Stimulated activated CD8-positive, alpha-beta memory T cell treated with anti-CD3 and anti-CD28 coated beads, Interleukin-15, amount 100 ng/mL, for 24 hours (primary cell): ENCODE results near the gene PYGO2.

ENCODE experiments used
- DNase-seq: peaks from one replicate; pipeline ENCODE4 v3.0.0-alpha.2; 2020; ENCODE audit warnings: low read depth

PYGO2 gene

GRCh38 chr1:154961207-154962155 lies at the start of gene PYGO2:
Gene PYGO2 (minus strand): TSS chr1:154961782. CDS start chr1:154961576, 206 bp downstream.
- DNase-seq: peak; percentile 58

- DNase-seq: no peak
These were observed 49.4 kb upstream of the PYGO2 start for GRCh38 chr1:155011004-155011416.

GRCh38 chr1:155010211-155010918 lies 48.8 kb upstream of the PYGO2 start:
- DNase-seq: no peak

GRCh38 chr1:155009742-155010141 lies 48.2 kb upstream of the PYGO2 start:
- DNase-seq: no peak

GRCh38 chr1:155009221-155009711 lies 47.7 kb upstream of the PYGO2 start:
- DNase-seq: no peak

GRCh38 chr1:155008015-155008941 lies 46.7 kb upstream of the PYGO2 start:
- no peak for DNase-seq

- DNase-seq: no peak
These were observed 45.8 kb upstream of the PYGO2 start for GRCh38 chr1:155007251-155007828.

GRCh38 chr1:155006601-155007101 lies 45.1 kb upstream of the PYGO2 start:
- DNase-seq: no peak

- DNase-seq: no peak
These were observed 43.8 kb upstream of the PYGO2 start for GRCh38 chr1:155005076-155006011.

GRCh38 chr1:155004352-155005075 lies 42.9 kb upstream of the PYGO2 start:
- no peak for DNase-seq

GRCh38 chr1:155003766-155004351 lies 42.3 kb upstream of the PYGO2 start:
- DNase-seq: no peak

GRCh38 chr1:155003227-155003765 lies 41.7 kb upstream of the PYGO2 start:
- DNase-seq: no peak

- no peak for DNase-seq
These were observed 41.1 kb upstream of the PYGO2 start, which contains the start of gene ZBTB7B for GRCh38 chr1:155002464-155003226. Gene ZBTB7B (plus strand): TSS chr1:155002802. CDS start chr1:155014661, 11,859 bp downstream.

- DNase-seq: peak; percentile 91
These were observed 40.3 kb upstream of the PYGO2 start for GRCh38 chr1:155001675-155002463.

GRCh38 chr1:155001425-155001674 lies 39.8 kb upstream of the PYGO2 start:
- no peak for DNase-seq

GRCh38 chr1:155000726-155001424 lies 39.3 kb upstream of the PYGO2 start:
- peak; percentile 54 for DNase-seq

GRCh38 chr1:155000411-155000725 lies 38.8 kb upstream of the PYGO2 start:
- DNase-seq: no peak
